Measurements from ENCODE around the gene SERPING1.
A peak's percentile ranks its signal among the peaks of the same experiment; 100 is the strongest.
"Not testable (repeated sequence)": the region's sequence is repeated elsewhere in the genome, so short reads cannot be mapped to it uniquely, and the experiment has no call there.

The SERPING1 gene

DNA sequence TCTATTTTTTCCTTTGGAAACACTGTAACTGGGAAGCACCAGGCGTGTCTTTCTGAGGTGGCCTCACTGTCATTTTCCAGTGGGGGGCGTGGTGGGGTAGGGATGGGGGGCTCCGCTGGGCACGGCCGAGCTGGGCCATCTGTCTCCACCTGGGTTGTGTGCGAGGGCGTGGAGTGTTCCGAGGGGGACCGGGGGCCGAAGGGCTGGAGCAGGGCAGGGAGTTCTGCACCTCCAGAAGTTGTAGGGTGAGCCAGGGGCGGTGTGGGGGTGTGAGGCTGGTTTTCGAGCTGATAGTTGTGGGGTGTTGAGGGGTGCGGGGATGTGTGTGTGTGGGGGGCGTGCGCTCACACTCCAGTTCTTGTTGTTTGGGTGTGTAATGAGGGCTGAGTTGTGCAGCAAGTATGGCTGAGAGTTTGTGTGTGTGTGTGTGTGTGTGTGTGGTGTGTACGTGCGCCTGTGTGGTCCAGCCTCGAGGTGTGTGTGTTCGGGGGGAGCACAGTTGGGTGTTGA, 41.4 kb downstream of the SERPING1 start:
- no peak for DNase-seq

DNA sequence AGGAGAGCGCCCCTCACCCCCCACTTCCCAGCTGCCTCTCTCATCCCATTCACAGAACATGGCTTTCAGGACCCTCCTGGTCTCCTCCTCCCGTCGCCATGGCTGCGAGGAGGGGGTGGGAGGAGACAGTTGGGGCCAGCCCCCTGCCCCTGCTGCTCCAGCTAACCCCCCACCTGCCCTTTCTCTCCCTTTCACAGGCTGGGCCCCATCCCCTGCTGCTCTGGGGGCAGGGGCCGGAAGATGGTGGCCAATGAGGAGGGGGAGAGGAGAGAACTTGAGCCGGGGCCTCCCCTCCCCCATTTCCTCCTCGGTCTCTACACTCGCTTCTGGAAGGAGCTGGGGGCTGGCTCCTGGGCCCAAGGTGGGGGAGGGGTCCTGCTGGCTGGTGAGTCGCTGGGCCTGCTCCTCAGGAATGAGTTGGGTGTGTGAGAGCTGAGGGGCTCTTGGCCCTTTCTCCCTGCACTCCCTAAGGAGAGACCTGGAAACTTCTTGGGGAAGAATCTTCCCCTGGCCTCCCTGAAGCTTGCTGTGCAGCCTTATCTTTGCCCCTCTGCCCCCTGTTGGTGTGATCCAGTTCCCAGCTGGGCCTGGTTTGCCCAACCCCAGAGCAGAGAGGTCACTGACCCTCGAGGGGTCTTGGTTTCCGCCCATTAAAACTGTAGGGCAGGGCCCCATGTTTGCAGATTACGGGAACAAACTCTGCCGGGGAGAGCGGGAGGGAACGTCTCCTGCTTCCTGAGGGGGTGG, 42.0 kb downstream of the SERPING1 start:
- no peak for DNase-seq

DNA sequence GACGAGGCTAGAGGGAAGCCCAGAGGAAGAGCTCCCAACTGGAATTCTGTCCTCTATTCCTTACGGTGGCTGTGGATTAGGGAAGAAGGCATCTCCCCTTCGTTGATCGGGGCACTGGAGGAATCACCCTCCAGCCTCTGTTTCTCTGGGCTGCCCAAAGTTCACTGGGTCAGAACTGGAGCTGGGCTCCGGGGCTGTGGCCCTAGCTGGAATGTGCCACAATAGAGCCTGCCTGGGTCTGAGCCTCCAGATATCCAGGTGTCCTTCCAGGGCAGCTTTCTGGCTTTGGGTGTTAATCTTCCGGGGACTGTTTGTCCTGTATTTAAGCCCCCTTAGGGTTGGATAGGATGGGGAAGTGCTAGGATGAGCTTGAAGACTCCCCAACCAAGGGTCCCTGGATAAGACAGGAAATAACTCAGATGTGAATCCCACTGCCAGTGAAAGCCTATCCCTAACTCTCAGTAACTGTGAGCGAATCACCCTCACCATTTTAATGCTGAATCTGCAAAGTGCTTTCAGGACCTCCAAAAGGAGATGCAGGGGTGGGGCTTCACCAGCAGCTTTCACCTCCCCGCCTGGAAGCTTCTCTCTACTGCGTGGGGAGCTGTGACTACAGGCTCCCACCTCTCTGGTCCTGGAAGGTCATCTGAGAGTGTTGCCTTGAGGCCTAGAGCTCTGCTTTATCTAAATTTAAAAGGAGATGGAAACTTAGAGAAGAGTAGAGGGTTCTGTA, 42.7 kb downstream of the SERPING1 start:
- DNase-seq: no peak

DNA sequence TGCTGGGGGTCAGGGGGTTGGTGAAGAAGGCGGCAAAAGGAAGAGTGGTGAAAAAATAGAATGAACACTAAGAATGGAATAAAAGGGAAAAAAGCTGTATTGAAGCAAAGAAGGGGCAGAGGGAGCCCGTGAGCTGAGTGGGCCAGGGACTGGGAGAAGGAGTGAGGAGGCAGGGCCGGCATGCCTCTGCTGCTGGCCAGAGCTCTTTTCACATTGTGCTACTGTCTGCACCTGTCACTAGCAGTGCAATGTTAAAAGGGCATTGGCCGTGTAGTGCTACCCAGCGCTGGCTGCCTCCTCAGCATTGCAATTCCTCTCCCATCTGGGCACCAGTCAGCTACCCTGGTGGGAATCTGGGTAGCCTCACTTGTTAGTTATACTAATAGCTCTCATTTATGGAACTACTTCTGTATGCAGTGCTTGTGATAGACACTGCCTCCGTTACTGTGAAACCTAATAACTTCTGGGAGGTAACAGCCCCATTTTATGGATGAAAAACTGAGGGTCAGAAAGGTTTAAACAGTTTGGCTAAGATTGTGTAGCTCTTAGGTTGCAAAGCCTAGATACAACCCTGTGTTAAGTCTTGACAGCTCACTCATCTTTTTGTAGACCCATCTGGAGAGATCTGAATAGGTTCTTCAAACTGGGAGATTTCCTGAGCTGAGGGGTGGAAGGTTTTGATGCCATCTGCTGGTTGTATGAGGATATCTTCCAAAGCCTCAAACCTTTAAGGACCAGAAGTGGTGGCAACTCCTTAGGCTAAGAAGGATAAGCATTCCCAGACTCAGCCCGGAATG, 43.7 kb downstream of the SERPING1 start:
- peak; percentile 31 for DNase-seq

DNA sequence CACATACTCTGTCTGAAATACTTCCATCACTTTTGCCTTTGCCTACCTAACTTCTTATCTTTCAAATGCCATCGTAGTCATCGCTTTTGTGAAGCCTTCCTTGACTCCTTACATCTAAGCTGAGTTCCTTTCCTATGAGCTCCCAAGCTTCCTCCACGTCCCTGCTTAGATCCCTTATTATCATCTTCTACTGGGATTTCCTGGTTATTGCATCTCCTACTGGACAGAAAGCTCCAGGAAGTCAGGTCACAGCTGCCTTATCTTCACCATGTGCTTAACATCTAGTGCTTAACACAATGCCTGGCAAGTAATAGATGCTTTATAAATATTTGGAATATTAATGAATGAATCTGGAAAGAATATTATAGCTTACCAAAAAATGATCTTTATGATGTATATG, 46.3 kb downstream of the SERPING1 start:
- DNase-seq: no peak

DNA sequence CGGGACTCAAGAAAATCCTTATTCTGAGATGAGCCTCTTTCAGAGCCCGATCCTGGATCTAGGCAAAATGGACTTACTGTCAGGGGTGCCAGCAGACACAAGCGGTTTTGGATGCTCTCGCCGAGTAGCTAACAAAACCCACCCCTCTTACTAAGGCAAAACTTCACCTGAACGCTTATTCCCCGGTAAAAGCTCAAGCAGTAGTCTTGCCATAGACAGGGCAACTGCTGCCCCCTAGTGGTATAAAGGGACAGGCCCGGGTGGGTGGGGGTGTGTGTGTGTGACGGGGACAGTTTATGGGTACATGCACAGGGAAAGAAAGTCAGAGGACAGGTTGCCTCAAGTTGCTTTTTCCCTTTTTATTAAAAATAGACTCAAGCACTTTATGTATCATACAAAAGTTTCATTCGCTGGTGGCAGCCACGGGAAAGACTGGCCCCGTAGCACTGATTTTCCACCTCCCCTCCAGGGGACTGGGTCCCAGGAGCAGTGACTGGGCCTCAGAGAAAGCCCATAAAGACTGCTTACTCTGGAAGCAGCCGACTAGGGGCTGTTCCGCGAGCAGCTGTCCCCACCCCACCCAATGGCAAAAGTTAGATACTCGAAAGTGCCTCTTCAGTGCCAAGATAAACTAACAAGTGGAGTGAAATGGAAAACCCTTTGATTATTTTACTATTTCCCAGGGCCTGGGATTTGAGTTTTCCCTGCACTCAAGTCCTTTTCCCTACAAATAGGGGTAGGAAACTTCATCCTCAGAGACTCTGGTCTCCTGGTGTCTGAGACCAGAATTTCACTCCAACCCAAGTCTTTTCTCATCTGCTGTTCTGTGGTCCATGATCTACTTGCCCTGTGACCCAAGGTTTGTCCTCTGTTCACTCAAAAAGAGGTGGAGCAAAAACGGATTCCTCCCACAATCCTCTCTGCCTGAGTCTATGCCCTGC, 47.5 kb downstream of the SERPING1 start:
- DNase-seq: peak; percentile 54

DNA sequence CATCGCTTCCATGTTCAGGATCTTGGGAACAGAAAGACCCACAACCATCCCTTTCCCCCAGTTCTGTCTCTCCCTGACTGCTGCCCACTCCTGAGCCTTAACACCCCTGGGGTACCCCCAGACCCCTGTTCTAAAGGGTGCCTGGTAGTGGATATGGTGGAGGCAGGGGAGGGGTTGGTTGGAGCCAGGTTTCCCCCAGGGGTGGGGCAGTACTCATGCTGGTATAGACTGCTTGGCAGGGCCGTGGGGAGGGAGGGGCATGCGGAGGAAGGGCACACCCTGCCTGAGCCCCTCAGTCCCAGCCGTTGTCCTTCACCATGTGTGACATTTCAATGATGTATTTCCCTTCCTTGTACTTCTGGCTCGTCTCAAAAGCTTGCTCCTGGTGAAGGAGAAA, 48.2 kb downstream of the SERPING1 start:
- no peak for DNase-seq

DNA sequence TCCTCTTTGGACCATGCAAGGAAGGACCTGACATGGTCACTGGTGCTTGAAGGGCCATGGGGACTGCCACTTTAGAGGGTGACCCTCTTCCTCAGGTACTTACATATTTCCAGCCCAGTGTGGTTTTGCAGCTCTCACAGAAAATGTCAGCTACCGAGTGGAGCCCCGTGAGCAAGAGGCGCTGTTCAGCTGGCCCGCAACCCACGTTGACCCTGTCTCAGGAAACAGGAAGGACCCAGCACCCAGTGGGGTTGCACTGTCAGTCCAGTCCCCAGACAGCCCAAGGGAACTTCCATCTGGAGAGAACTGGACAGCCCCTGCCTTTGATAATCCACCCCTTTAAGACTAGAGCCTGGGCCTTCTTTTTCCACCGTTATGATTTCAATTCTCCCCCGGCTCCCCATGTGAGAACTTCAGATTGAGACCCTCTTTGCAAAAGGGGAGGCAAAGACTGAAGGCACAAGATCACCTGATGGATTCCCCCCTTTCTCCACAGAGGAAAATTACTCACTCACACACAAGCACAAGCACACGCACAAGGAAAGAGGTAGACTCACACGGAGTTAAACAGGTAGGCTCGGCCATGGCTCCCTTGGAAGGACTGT, 48.8 kb downstream of the SERPING1 start:
- DNase-seq: peak; percentile 37

DNA sequence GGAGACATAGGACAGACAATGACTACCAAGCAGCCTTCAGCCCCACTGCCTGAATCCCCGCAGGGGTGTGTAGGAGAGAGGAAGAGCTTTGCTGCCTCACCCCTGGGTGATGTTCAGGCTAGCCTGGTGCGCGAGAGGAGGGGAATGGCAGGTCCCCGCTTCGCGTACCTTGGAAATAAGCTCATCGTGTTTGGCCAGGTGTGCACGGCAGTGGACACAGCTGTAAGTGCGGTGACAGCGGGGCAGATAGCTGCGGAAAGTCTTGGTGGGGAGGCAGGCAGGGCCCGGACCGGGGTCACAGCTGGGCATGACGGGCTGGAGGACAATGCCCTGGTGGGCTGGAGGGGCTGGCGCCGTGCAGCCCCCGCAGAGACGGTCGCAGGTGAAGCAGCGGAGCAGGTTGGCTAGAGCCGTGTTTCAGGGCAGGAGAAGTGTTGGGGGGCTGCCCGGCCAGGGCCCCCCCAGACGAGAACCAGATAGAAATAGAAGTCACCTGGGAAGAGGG, 49.4 kb downstream of the SERPING1 start:
- no peak for DNase-seq

DNA sequence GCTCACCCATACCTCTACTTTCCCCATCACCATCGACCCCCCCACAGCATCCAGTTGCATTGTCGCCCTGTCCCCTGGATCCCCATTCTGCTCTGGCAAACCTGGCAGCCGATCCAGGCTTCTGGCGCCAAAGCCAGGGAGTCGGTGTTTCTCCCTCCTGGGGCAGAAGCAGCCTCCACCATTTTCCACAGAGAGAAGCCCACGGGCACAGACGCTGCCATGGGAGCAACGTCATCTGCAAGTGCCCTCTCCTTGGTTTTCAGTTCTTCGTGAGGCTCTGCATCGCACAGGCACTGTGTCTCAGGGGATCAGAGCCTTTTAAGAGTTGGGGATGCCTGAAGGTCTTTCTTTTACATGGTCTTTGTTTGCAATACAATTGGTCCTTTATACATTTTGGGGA, 49.9 kb downstream of the SERPING1 start:
- no peak for DNase-seq

DNA sequence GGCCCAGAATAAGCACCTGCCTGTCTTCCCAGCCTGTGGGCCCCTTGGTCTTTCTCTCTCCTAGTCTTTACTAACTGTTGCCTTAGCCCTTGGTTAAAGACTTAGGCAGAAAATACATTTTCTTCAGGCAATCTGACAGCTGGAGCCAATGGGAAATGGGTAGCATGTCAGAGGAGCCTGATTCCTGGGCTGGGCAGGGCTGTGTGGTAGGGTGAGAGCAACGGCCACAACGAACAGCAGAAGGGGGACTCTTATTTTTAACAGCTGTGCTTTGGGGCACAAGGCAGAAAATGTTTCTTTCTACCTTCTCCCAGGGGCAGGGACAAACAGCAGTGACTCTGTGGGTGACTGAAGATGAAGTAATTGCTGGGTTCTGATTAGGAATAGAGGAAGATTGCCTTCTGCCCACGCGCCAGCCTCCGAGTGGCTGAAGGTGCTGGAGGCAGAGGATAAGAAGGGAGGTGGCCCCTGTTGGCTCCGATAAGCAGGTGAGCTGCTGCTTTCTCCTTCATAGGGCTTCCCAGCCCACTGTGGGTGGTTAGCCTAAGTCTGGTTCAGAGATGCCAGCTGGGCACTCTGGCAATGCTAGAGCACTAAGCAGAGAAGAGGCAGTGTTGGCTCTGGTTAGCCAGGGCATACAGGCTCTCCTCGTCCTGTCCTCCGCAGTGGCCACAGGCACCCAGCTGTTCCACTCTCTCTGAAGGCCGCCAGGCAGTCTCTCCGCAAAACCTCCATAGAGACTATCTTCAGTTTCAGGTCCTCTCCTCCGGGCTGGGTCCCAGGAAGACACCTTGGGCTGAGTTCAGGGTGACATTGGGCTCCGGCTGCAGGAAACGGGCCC, 50.7 kb downstream of the SERPING1 start:
- DNase-seq: no peak

DNA sequence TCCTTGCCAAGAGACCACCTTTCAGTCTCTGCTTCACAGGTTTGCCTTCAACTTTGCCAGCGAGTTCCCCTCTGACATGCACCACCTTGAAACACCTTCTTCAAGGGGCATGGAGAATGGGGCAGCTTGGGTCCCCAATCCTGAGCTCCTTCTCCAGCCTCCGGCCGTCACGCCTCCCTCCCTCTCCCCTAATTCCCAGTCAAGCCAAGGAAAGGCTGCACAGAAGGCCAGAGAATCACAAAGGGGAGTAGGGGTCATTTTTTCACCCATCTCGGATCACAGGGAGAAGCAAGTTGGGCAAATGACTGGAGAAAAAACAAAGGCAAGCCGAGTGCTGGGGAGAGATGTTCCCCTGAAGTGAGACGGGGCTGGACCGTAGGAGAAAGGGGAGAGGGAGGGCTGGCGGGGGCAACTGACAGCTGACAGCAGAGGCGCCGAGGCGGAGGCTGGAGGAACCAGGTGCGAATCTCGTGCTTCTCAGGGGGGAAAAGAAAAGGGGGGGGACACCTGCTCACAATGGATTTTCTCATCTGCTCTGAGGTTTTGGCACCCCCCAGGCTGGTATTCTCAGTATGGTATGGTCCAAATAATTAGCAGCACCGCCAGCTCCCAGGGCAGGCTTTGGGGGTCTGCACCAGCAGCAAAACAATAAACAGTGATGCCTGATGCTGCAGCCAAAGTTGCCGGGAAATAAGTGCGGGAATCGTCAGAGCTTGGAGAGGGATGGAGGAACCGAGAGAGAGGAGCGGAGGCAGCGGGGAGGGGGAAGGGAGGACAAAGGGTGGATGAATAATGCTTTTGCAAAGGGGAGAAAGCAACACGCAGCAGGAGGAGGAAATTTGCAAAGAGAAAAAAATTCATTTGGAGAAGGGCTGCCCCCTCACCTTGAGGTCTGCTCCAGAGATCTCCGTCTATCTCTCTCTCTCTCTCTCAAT, 51.6 kb downstream of the SERPING1 start:
- no peak for DNase-seq

DNA sequence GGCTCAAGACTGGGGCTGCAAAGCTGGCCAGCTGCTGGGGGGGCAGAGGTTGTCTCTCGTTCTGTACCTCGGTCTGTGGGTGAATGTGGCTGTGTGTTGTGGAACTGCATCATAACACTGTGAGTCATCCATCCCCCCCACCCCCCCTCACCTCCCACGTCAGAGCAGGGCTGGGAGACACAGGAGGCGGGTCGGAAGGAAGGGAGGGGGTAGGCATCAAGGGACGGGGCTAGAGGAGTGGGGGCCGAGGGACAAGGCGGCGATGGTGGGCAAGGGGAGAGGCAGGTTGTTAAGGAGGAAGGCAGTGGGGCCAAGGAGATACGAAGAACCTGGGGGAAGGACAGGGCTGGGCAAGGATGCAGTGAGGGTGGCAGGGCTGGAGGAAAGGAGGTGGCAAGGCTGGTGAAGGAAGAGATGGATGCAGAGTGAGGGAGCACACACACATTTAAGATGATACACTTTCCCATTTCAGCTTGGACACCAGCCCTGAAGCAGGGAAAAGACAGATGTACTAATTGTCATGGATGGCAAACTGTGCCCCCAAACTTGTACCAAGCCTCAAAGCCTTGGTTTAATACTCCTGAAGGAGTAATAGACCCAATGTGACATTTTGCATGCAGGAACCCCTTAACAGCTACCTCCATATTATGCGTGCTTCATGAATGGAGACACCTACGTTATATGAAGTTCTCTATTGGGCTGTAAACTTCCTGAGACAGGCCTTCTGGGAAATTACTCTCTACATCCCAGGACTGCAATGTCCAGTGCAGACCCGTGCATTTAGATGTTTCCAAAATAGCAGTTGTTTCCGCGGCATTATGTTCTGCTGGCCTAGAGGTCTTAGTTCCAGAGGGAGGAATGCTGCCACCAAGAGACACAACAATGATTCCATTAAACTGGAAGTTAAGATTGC, 52.6 kb downstream of the SERPING1 start, which contains the start of gene YPEL4:
Gene YPEL4, minus strand, starts transcription at position 87 of the 913 bp plus-strand sequence. CDS start 2,805 bp downstream, outside the sequence.
- peak; percentile 11 for DNase-seq

DNA sequence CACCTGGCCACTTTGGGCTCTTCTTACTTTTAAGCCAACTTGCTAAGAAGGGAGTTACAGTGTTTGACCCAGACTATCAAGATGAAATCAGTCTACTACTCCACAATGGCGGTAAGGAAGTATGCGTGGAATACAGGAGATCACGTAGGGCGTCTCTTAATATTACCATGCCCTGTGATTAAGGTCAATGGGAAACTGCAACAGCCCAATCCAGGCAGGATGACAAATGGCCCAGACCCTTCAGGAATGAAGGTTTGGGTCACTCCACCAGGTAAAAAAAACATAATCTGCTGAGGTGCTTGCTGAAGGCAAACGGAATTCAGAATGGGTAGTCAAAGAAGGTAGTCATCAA, 53.2 kb downstream of the SERPING1 start:
- DNase-seq: no peak

DNA sequence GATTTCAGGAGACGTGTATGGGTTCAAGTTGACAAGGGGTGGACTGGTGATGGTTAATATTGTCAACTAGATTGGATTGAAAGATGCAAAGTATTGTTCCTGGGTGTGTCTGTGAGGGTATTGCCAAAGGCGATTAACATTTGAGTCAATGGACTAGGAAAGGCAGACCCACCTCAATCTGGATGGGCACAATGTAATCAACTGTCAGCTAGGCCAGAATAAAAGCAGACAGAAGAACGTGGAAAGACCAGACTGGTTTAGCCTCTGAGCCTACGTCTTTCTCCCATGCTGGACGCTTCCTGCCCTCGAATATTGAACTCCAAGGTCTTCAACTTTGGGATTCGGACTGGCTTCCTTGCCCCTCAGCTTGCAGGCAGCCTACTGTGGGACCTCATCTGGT, 53.9 kb downstream of the SERPING1 start:
- no peak for DNase-seq

DNA sequence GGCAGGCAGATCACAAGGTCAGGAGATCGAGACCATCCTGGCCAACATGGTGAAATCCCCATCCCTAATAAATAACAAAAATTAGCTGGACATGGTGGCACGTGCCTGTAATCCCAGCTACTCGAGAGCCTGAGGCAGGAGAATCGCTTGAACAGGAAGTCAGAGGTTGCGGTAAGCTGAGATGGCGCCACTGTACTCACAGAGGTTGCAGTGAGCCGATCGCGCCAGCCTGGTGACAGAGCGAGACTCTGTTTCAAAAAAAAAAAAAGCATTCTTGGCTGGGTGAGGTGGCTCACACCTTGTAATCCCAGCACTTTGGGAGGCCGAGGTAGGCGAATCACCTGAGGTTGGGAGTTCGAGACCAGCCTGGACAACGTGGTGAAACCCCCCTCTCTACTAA, 54.7 kb downstream of the SERPING1 start:
- DNase-seq: not testable (repeated sequence)

DNA sequence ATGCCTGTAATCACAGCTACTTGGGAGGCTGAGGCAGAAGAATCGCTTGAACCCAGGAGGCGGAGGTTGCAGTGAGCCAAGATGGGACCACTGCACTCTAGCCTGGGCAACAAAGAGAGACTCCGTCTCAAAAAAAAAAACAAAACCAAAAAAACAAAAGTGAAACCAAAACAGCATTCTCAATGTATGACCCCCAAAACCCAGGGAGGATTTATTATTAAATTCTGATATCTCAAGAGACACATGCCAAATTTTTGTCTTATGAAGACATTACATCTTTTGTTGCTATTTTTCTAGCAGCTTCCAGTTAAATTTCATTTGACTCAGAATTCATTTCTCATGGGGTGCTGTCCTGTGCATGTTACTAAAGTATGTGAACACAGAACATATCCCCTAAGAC, 55.2 kb downstream of the SERPING1 start:
- no peak for DNase-seq

DNA sequence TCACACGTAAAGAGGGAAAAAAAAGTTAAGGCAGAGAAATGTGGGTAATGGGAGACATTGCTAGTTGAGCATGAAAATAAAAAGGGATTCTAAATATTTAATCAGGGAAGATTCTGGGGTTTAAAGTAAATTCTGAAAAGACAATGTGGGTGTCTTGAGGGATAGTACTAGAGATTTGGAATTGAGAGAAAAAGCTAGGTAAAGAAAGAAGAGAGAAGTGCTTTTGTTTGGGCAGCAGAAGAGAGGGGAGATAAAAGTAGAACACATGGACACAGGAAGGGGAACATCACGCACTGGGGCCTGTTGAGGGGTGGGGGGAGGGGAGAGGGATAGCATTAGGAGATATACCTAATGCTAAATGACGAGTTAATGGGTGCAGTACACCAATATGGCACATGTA, 55.7 kb downstream of the SERPING1 start:
- DNase-seq: no peak

DNA sequence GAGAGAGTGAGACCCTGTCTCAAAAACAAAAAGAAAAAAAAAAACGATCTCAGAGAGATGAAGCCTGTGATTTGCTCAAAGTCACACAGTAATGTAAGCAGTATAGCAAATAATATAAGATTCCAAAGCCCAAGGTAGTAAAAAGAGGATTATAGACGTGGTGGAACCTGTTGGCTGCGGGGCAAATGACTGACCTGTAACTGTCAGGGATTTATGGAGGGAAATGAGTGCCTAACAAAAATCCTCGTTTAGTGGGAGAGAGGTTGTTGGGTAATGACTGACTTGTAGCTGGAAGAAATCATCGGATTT, 59.4 kb downstream of the SERPING1 start:
- DNase-seq: no peak
